Suprapubic skin (tissue), 4 donors: ENCODE measurements around the gene LHPP.

Experiments used
- EP300 ChIP-seq: sonication (generic); formaldehyde crosslinking; IDR thresholded peaks from one replicate; pipeline ENCODE4 v1.6.1; 2017; ENCODE audit warnings: antibody characterized with exemption
- POLR2A ChIP-seq, 2 donors: fragments of 450-650 bp; IDR thresholded peaks; one replicate each; pipeline ENCODE4 v1.6.1; 2017; ENCODE audit warnings: antibody characterized with exemption in 2 of 2, mild to moderate bottlenecking in 2 of 2, moderate library complexity in 2 of 2
- POLR2AphosphoS5 ChIP-seq, 3 donors: sonication (generic); formaldehyde crosslinking; IDR thresholded peaks; one replicate each; pipeline ENCODE4 v1.6.1; 2017; ENCODE audit warnings: antibody characterized with exemption in 3 of 3
- TF ChIP-seq, protein P1 (sequence below), 2 donors: fragments of 200-600 bp in 1 of 2; fragments of 450-650 bp in 1 of 2; sonication (generic) in 1 of 2; IDR thresholded peaks; one replicate each; pipeline ENCODE4 v1.5.1; 2016 to 2019; ENCODE audit warnings: antibody characterized with exemption in 2 of 2, mild to moderate bottlenecking in 1 of 2, moderate library complexity in 1 of 2

GRCh38 chr10:124474514-124475070 lies 13.0 kb downstream of the LHPP start:
- TF ChIP-seq POLR2A (IDR thresholded peaks at IDR 0.05) = no peak
- TF ChIP-seq, protein P1, sequence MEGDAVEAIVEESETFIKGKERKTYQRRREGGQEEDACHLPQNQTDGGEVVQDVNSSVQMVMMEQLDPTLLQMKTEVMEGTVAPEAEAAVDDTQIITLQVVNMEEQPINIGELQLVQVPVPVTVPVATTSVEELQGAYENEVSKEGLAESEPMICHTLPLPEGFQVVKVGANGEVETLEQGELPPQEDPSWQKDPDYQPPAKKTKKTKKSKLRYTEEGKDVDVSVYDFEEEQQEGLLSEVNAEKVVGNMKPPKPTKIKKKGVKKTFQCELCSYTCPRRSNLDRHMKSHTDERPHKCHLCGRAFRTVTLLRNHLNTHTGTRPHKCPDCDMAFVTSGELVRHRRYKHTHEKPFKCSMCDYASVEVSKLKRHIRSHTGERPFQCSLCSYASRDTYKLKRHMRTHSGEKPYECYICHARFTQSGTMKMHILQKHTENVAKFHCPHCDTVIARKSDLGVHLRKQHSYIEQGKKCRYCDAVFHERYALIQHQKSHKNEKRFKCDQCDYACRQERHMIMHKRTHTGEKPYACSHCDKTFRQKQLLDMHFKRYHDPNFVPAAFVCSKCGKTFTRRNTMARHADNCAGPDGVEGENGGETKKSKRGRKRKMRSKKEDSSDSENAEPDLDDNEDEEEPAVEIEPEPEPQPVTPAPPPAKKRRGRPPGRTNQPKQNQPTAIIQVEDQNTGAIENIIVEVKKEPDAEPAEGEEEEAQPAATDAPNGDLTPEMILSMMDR (IDR thresholded peaks at IDR 0.05) = no peak
- TF ChIP-seq POLR2AphosphoS5 (IDR thresholded peaks at IDR 0.05) = no peak
- no peak for TF ChIP-seq EP300
